BJ (cell line): ENCODE results near the gene POU2AF1. TPM values are rescaled to one million over a fixed set of nuclear protein-coding genes. Genes with fewer than 3 reads are reported as not detected.

Experiments
- CTCF ChIA-PET: fragments of 350-600 bp; formaldehyde crosslinking; extraction: SDS; loops from one replicate; lab custom pipeline; 2021; ENCODE audit warnings: antibody characterized with exemption, inconsistent platforms; lab: Yijun Ruan, JAX
- POLR2A ChIA-PET: fragments of 300-600 bp; sonication (Branson Sonifier 250); formaldehyde crosslinking; extraction: SDS; loops from one replicate; lab custom pipeline; 2021; ENCODE audit warnings: antibody characterized with exemption; lab: Charles Lee
- DNase-seq: peaks from one replicate; pipeline ENCODE4 v3.0.0-alpha.2; 2011; ENCODE audit warnings: low read depth
- H3K27me3 ChIP-seq: 2 replicates; pipeline ENCODE4 v1.6.0; 2011; ENCODE audit warnings: low read length; ENCODE audit not compliant: control insufficient read depth, insufficient read depth
- H3K36me3 ChIP-seq: 2 replicates; pipeline ENCODE4 v1.5.1; 2011; ENCODE audit warnings: low read length; ENCODE audit not compliant: control insufficient read depth, insufficient read depth
- H3K4me3 ChIP-seq: 2 replicates; pipeline ENCODE4 v1.5.1; 2011; ENCODE audit warnings: low read depth, mild to moderate bottlenecking, control low read depth, low read length
- CTCF ChIP-seq: IDR thresholded peaks from 2 replicates; pipeline ENCODE4 v1.5.1; 2011; ENCODE audit warnings: low read depth, mild to moderate bottlenecking, control low read depth, inconsistent platforms, low read length, moderate library complexity; ENCODE audit not compliant: insufficient read depth
- polyA plus RNA-seq: library from polyadenylated mRNA; depleted of rRNA; stranded (reverse); fragments of >200 nt; gene quantifications from 2 replicates; pipeline ENCODE4 v1.2.3, GENCODE V29; 2011

The POU2AF1 gene
- polyA plus RNA-seq, 1 experiment, result not detected

- no peak for DNase-seq
- H3K4me3 ChIP-seq, result no peak overlapping the region
- POLR2A ChIA-PET, result no interaction called here
Observed at GRCh38 chr11:111327908-111328624, 51.0 kb downstream of the POU2AF1 start.

GRCh38 chr11:111326824-111327223 is 52.3 kb downstream of the POU2AF1 start:
- ChIA-PET CTCF (interaction anchor here (0.6 to 2.0 kb wide), 3 partner anchors 27 to 90 kb away, joined by 3 to 5 read pairs (median 4); no protein-coding TSS in a partner anchor), POLR2A (no interaction called here)
- no peaks in the 10 kb centered on the region; the same call in none of the 2 replicates for H3K27me3 ChIP-seq
- no peaks in the 10 kb centered on the region for H3K36me3 ChIP-seq
- no peak overlapping the region for H3K4me3 ChIP-seq
- TF ChIP-seq CTCF, result no peak
- no peak for DNase-seq

More at GRCh38 chr11:111327908-111328624, 51.0 kb downstream of the POU2AF1 start:
- CTCF ChIA-PET, result interaction anchor here (1.1 to 2.0 kb wide), 3 partner anchors 9 to 95 kb away, joined by 4 to 5 read pairs (median 5); no protein-coding TSS in a partner anchor
- H3K36me3 ChIP-seq, result no peaks in the 10 kb centered on the region
- TF ChIP-seq CTCF, result no peak
- H3K27me3 ChIP-seq, result no peaks in the 10 kb centered on the region; the same call in none of the 2 replicates

- H3K27me3 ChIP-seq, result no peaks in the 10 kb centered on the region; the same call in none of the 2 replicates
- ChIA-PET POLR2A (no interaction called here), CTCF (interaction anchor here (1.2 to 1.8 kb wide), 2 partner anchors 26 to 98 kb away, joined by 3 to 8 read pairs; no protein-coding TSS in a partner anchor)
- no peak for DNase-seq
- no peak overlapping the region for H3K4me3 ChIP-seq
- no peak for TF ChIP-seq CTCF
- no peaks in the 10 kb centered on the region for H3K36me3 ChIP-seq
Observed at GRCh38 chr11:111325259-111325658, 53.8 kb downstream of the POU2AF1 start.

GRCh38 chr11:111324277-111324720 is 54.8 kb downstream of the POU2AF1 start:
- H3K4me3 ChIP-seq, result no peak overlapping the region
- peak; percentile 72 for DNase-seq
- H3K36me3 ChIP-seq, result no peaks in the 10 kb centered on the region
- ChIA-PET CTCF (interaction anchor here (1.0 to 1.8 kb wide), 4 partner anchors 9 to 122 kb away, joined by 3 to 8 read pairs (median 4); no protein-coding TSS in a partner anchor), POLR2A (no interaction called here)
- no peaks in the 10 kb centered on the region for H3K27me3 ChIP-seq
- no peak for TF ChIP-seq CTCF

- ChIA-PET CTCF (interaction anchor here (1.0 to 1.6 kb wide), 2 partner anchors 13 to 106 kb away, joined by 3 to 6 read pairs; no protein-coding TSS in a partner anchor), POLR2A (no interaction called here)
- no peak for DNase-seq
- Histone ChIP-seq H3K4me3 (no peak overlapping the region), H3K36me3 (no peaks in the 10 kb centered on the region), H3K27me3 (peaks cover 2% of the 10 kb centered on the region; the same call in 1 of the 2 replicates)
- no peak for TF ChIP-seq CTCF
Observed at GRCh38 chr11:111322534-111322933, 56.5 kb downstream of the POU2AF1 start.
